ENCODE results near the gene TRPV3. TPM values are rescaled to one million over a fixed set of nuclear protein-coding genes. Genes with fewer than 3 reads are reported as not detected.

TRPV3 gene
- total and polyA plus RNA-seq, 2 experiments from 2014 or later, result 1.2 to 2.0 TPM

- H3K4me3 ChIP-seq, result no peak overlapping the region
- no peak for DNase-seq (ENCODE audit: low read depth in 1 of 2, low spot score in 1 of 2)
- no peak overlapping the region for H3K27ac ChIP-seq
- no peaks in the 10 kb centered on the region for H3K9me3 ChIP-seq (ENCODE audit: low read depth)
- H3K27me3 ChIP-seq, result no peaks in the 10 kb centered on the region
- TF ChIP-seq CTCF (IDR thresholded peaks at IDR 0.05; ENCODE audit: low read depth, low read length), result no peak
- no peaks in the 10 kb centered on the region for H3K36me3 ChIP-seq
- peaks cover 10% of the 10 kb centered on the region for H3K4me1 ChIP-seq (ENCODE audit: low read depth)
These were observed 25.3 kb downstream of the TRPV3 start for GRCh38 chr17:3532106-3532858.

GRCh38 chr17:3531266-3532101 lies 26.1 kb downstream of the TRPV3 start:
- no peak overlapping the region for H3K4me3 ChIP-seq
- no peaks in the 10 kb centered on the region for H3K9me3 ChIP-seq (ENCODE audit: low read depth)
- no peak for DNase-seq (ENCODE audit: low read depth in 1 of 2, low spot score in 1 of 2)
- peak overlapping the region; percentile 91 for H3K27ac ChIP-seq
- TF ChIP-seq CTCF (IDR thresholded peaks at IDR 0.05; ENCODE audit: low read depth, low read length), result no peak
- no peaks in the 10 kb centered on the region for H3K36me3 ChIP-seq
- H3K27me3 ChIP-seq, result no peaks in the 10 kb centered on the region
- H3K4me1 ChIP-seq (ENCODE audit: low read depth), result peaks cover 10% of the 10 kb centered on the region

- no peak for TF ChIP-seq CTCF (IDR thresholded peaks at IDR 0.05; ENCODE audit: low read depth, low read length)
- H3K27ac ChIP-seq, result peak overlapping the region; percentile 91
- DNase-seq (ENCODE audit: low read depth in 1 of 2, low spot score in 1 of 2), result peak; percentile 85 to 97
These were observed 27.5 kb downstream of the TRPV3 start for GRCh38 chr17:3529817-3530741.

GRCh38 chr17:3528880-3529511 lies 28.6 kb downstream of the TRPV3 start:
- Histone ChIP-seq H3K27me3 (no peaks in the 10 kb centered on the region), H3K36me3 (no peaks in the 10 kb centered on the region), H3K4me3 (no peak overlapping the region), H3K9me3 (ENCODE audit: low read depth) (no peaks in the 10 kb centered on the region), H3K4me1 (ENCODE audit: low read depth) (peaks cover 7% of the 10 kb centered on the region), H3K27ac (no peak overlapping the region)
- peak in 1 of 2 donors; percentile 72 for DNase-seq (ENCODE audit: low read depth in 1 of 2, low spot score in 1 of 2)
- no peak for TF ChIP-seq CTCF (IDR thresholded peaks at IDR 0.05; ENCODE audit: low read depth, low read length)

More at GRCh38 chr17:3529817-3530741, 27.5 kb downstream of the TRPV3 start:
- Histone ChIP-seq H3K9me3 (ENCODE audit: low read depth) (no peaks in the 10 kb centered on the region), H3K4me1 (ENCODE audit: low read depth) (peaks cover 7% of the 10 kb centered on the region), H3K27me3 (no peaks in the 10 kb centered on the region), H3K36me3 (no peaks in the 10 kb centered on the region), H3K4me3 (no peak overlapping the region)
